NCI-H446 treated with DMSO at 0.1 percent for 48 hours (cell line): ENCODE results near the gene CHPF.

Experiments used
- DNase-seq: peaks from one replicate; lab custom pipeline; 2025; lab: John Stamatoyannopoulos, UW

CHPF gene

DNA sequence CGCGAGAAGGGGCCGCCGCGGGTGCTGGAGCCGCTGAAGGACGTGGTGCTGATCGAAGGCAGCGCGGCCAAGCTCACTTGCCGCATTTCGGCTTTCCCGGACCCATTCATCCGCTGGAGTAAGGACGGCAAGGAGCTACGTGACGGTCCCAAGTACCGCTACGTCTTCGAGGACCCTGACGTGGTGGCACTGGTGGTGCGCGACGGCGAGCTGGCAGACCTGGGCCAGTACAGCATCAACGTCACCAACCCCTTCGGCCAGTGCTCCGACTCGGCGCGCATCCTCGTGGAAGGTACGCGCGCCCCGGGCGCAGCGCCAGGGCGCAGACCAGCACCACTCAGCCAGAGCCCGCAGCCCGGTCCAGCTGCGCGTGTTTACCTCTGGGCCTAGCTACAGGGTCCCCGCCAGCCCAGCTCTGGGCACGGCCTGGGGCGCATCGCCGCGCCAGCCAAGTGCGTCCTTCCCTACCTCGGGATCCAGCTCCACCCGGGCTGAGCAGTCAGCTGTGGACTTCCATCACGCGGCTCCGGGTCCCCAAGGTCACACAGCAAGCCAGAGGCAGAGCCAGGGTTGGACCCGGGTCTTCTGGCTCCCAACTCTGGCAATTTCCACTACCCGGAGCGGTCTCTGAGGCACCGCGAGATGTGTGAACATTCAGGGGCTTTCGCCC is 46.6 kb downstream of the CHPF start:
- DNase-seq: no peak

DNA sequence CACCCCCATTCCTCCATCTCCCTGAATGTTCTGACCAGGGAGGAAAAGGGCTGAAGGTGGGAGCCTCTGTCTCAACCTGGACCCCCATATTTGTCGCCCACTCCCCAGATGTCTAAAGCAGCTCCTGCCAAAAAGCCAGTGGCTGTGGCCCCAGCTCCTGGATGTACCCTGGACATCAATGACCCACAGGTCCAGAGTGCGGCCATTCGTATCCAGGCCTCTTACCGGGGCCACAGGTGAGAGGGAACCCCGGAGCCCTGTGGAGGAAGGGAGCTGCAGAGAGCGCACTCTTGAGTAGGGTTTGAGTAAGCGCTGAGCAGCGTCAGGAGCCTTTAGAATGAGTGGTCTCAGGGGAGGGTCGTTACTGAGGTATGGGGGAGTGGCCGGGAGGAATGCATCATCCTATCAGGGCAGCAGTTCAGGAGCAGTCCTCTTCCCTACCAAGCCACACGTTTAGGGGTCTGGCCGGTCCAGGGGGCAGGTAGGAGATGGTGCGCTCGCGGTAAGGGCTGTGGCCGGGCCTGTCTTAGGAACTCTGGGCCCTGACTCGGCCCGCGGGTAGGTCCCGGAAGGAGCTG is 47.3 kb downstream of the CHPF start:
- DNase-seq: no peak

DNA sequence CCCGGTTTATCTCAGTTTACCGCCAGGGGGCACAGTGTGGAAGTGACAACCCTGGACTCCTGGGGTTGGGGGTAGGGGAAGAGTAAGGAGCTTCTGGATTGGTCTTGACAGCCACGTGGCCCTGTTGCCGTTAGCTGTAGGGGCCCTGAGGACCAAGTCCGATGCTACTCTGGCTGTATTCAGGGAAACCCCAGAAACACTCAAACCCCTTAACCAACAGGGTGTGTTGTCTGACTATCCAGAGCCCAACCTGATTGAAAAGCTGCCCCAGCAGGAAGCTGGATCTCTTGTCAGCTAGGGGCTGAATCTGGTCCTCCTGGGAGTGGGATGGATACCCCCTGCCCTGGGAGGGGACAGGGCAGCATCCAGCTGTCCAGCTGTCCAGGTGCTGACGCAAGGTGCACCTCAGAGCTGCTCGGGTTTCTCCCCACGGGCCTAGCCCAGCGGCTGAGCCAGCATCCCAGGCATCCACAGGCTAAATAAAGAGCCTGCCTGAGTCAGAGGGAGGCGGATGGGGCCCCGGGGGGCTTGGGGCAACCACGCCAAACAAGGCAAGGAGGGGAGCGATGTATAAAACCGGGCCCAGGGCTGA is 48.0 kb downstream of the CHPF start:
- DNase-seq: no peak

DNA sequence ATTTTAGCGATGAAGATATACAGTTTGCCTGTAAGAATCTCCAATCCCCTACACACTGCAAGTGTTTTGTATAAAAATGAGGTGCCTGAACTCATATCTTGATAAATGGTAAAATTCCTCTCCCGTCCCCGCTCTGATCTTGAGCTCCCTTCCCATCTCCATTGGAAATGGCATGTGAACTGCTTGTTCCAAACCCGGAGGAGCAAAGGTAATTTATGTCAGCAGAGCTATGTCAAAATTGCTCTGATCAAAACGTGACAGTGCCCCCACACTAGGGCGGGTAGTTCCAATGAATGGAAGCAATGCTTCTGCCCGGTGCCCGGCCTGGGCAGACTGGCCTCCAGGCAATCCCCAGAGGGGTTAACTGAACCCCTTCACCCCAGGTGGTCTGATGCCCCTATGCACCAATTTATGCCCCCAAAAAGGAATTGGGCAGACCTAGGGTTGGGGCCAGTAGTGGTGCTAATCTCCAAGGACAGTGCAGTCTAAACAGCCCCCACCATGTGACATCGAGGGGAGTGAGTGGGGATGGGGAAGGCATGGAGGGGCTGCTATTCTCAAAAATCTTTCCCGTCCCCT is 48.6 kb downstream of the CHPF start:
- DNase-seq: no peak

DNA sequence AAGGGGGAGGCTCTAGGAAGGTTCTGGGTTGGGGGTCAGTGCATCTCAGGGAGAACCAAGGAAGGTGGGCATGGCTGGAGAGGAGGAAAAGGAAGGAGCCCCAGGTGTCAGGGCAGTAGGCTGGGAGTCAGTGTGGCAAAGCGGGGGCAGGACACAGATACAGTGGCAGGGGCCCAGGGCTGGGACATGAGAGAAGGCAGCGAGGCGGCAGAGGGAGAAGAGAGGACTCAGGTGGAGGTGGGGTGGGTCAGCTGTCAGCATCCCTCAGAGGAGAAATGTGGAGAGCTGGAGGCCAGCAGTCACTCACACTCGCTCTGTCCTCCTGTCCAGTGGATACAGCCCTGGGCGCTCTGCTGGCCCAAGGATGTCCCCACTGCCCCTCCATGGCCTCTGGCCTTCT is 50.5 kb downstream of the CHPF start:
- DNase-seq: no peak

DNA sequence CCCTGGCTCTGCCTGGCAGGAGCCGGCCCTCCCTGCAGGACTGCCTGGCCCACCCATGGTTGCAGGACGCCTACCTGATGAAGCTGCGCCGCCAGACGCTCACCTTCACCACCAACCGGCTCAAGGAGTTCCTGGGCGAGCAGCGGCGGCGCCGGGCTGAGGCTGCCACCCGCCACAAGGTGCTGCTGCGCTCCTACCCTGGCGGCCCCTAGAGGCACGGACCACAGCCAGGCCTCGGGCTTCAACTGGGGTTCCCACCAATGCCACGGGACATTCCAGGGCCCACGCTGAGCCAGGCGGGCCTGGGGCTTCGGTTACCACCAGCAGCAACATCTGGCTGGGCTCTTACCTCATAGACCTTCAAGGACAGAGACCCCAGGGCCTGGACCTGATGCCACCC is 51.0 kb downstream of the CHPF start:
- no peak for DNase-seq

DNA sequence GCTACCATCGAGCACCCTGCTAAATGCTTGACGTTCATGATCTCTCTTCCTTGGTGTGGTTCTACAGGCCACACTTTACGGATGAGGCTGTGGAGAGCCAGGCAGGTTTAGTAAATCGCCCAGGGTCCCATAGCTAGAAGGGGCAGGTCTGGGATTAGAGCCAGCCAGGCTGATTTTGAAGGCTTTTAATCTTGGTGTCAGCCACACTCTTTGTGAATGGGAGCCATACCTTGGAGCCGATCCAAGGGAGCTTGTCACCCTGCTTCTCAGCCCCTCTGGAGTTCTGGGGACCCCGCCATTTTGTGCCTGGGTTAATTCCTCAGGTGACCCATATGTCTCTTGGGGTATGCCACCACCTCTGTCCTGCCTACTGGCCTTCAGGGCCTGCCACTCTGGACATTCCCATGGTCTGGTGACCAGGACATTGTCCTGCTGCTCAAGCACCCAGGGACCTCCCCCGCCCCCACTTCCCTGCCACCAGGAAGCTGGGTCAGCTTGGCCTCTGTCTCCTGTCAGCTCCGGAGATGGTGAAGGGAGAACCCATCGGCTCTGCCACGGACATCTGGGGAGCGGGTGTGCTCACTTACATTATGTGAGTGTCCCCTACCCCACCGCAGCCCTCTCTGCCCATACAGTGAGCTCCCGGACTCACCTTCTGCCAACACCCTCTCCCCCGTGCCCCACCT is 52.2 kb downstream of the CHPF start:
- no peak for DNase-seq

DNA sequence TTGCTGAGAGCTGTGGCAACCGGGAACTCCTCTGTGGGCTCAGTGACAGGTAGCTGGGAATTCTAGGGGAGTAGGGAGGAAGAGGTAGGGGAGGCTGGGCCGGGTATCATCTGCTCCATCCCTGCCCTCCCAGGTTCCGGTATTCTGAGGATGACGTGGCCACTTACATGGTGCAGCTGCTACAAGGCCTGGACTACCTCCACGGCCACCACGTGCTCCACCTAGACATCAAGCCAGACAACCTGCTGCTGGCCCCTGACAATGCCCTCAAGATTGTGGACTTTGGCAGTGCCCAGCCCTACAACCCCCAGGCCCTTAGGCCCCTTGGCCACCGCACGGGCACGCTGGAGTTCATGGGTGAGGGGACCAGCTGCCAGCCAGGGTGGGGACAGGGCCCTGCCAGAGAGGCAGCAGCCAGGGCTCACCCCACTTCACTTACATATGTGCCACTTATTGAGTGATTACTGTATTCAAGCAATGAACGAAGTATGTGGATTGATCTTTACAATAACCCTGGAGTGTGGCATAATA is 52.9 kb downstream of the CHPF start:
- DNase-seq: no peak

DNA sequence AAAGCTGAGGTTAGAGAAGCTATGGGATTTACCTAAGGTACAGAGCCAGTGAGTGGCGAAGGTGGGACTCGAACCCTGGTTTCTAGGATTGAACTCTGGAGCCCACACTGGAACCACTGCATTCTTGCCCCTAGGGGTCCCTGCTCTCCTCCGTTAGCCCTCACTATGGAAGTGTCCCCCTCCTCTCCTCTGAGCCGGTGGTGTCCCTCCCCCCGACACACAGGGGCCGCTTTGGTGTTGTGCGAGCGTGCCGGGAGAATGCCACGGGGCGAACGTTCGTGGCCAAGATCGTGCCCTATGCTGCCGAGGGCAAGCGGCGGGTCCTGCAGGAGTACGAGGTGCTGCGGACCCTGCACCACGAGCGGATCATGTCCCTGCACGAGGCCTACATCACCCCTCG is 53.4 kb downstream of the CHPF start:
- no peak for DNase-seq

DNA sequence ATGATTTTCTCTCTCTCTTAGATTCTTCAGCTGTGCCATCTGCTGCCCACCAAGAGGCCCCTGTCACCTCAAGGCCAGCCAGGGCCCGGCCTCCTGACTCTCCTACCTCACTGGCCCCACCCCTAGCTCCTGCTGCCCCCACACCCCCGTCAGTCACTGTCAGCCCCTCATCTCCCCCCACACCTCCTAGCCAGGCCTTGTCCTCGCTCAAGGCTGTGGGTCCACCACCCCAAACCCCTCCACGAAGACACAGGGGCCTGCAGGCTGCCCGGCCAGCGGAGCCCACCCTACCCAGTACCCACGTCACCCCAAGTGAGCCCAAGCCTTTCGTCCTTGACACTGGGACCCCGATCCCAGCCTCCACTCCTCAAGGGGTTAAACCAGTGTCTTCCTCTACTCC is 54.3 kb downstream of the CHPF start:
- DNase-seq: no peak
